H7 (cell line): ENCODE results near the gene HOXC4. TPM values are rescaled to one million over a fixed set of nuclear protein-coding genes. Genes with fewer than 3 reads are reported as not detected.

ENCODE experiments used
- DNase-seq: peaks from one replicate; pipeline ENCODE4 v3.0.0; 2012
- H3K27me3 ChIP-seq: 2 replicates; pipeline ENCODE4 v1.6.0; 2011; ENCODE audit warnings: mild to moderate bottlenecking, low read length; ENCODE audit not compliant: control insufficient read depth, insufficient read depth
- H3K36me3 ChIP-seq: replicated peaks from 2 replicates; pipeline ENCODE4 v1.5.1; 2011; ENCODE audit warnings: low read length; ENCODE audit not compliant: control insufficient read depth, insufficient read depth
- H3K4me3 ChIP-seq: 2 replicates; pipeline ENCODE4 v1.5.1; 2011; ENCODE audit warnings: low read depth, mild to moderate bottlenecking, control low read depth, low read length, moderate library complexity; ENCODE audit not compliant: insufficient read depth
- total RNA-seq: library from RNA; depleted of rRNA; stranded (reverse); fragments of >200 nt; shearing (Covaris generic); gene quantifications from 2 replicates; pipeline ENCODE4 v1.2.3, GENCODE V29; 2014

The HOXC4 gene
- total RNA-seq, 1 experiment from 2014 or later: not detected

- Histone ChIP-seq H3K4me3 (no peak overlapping the region), H3K36me3 (no peaks in the 10 kb centered on the region), H3K27me3 (peaks cover 100% of the 10 kb centered on the region)
- peak; percentile 67 for DNase-seq
These were observed 41.7 kb upstream of the HOXC4 start for GRCh38 chr12:54011665-54012532.

GRCh38 chr12:54012631-54013409 is 40.8 kb upstream of the HOXC4 start:
- no peak for DNase-seq
- no peaks in the 10 kb centered on the region for H3K36me3 ChIP-seq
- no peak overlapping the region for H3K4me3 ChIP-seq
- peaks cover 99% of the 10 kb centered on the region for H3K27me3 ChIP-seq

GRCh38 chr12:54014377-54015017 is 39.1 kb upstream of the HOXC4 start:
- Histone ChIP-seq H3K27me3 (peaks cover 99% of the 10 kb centered on the region), H3K36me3 (no peaks in the 10 kb centered on the region), H3K4me3 (no peak overlapping the region)
- no peak for DNase-seq

GRCh38 chr12:54015018-54015931 is 38.4 kb upstream of the HOXC4 start:
- Histone ChIP-seq H3K36me3 (no peaks in the 10 kb centered on the region), H3K27me3 (peaks cover 99% of the 10 kb centered on the region), H3K4me3 (no peak overlapping the region)
- DNase-seq: no peak

- DNase-seq: no peak
- no peaks in the 10 kb centered on the region for H3K36me3 ChIP-seq
- peaks cover 99% of the 10 kb centered on the region for H3K27me3 ChIP-seq
- H3K4me3 ChIP-seq: no peak overlapping the region
These were observed 37.6 kb upstream of the HOXC4 start for GRCh38 chr12:54016051-54016450.

- peaks cover 99% of the 10 kb centered on the region for H3K27me3 ChIP-seq
- H3K36me3 ChIP-seq: no peaks in the 10 kb centered on the region
- no peak for DNase-seq
- no peak overlapping the region for H3K4me3 ChIP-seq
These were observed 37.1 kb upstream of the HOXC4 start for GRCh38 chr12:54016478-54016964.

- peak; percentile 86 for DNase-seq
- Histone ChIP-seq H3K27me3 (peaks cover 99% of the 10 kb centered on the region), H3K4me3 (peak overlapping the region; percentile 30), H3K36me3 (no peaks in the 10 kb centered on the region)
These were observed 36.4 kb upstream of the HOXC4 start for GRCh38 chr12:54017027-54017788.

GRCh38 chr12:54017878-54018467 is 35.7 kb upstream of the HOXC4 start:
- no peaks in the 10 kb centered on the region for H3K36me3 ChIP-seq
- DNase-seq: peak; percentile 96
- H3K4me3 ChIP-seq: peak overlapping the region; percentile 30
- peaks cover 99% of the 10 kb centered on the region for H3K27me3 ChIP-seq

GRCh38 chr12:54018468-54018984 is 35.1 kb upstream of the HOXC4 start:
- peaks cover 99% of the 10 kb centered on the region for H3K27me3 ChIP-seq
- DNase-seq: peak; percentile 75
- H3K36me3 ChIP-seq: no peaks in the 10 kb centered on the region
- peak overlapping the region; percentile 30; the same call in 1 of the 2 replicates for H3K4me3 ChIP-seq

- peak overlapping the region; percentile 14; the same call in 1 of the 2 replicates for H3K4me3 ChIP-seq
- peaks cover 99% of the 10 kb centered on the region for H3K27me3 ChIP-seq
- peak; percentile 82 for DNase-seq
- no peaks in the 10 kb centered on the region for H3K36me3 ChIP-seq
These were observed 34.4 kb upstream of the HOXC4 start for GRCh38 chr12:54019091-54019811.

GRCh38 chr12:54019924-54020590 is 33.6 kb upstream of the HOXC4 start:
- peaks cover 99% of the 10 kb centered on the region for H3K27me3 ChIP-seq
- H3K4me3 ChIP-seq: no peak overlapping the region
- no peaks in the 10 kb centered on the region for H3K36me3 ChIP-seq
- DNase-seq: no peak
